PC-9 (cell line): Measurements from ENCODE around the gene NDST3. TPM values are rescaled to one million over a fixed set of nuclear protein-coding genes. Genes with fewer than 3 reads are reported as not detected.
A peak's percentile ranks its signal among the peaks of the same experiment; 100 is the strongest.

Experiments used
- BruUV-seq: library from RNA; stranded (reverse); fragments of 400-500 nt; replicated peaks from 2 replicates; lab custom pipeline; 2021; lab: Mats Ljungman, UMichigan
- CTCF ChIA-PET: fragments of 300-600 bp; sonication (Branson Sonifier 250); formaldehyde crosslinking; loops from one replicate; lab custom pipeline; 2022; ENCODE audit warnings: antibody characterized with exemption; lab: Charles Lee
- POLR2A ChIA-PET: fragments of 300-600 bp; sonication (Branson Sonifier 250); formaldehyde crosslinking; loops from one replicate; lab custom pipeline; 2022; ENCODE audit warnings: antibody characterized with exemption; ENCODE audit not compliant: unreplicated experiment; lab: Charles Lee
- DNase-seq, 2 experiments: peaks; one replicate each; pipeline versions ENCODE4 v3.0.0 to v3.0.0-alpha.2; 2015 to 2022; ENCODE audit warnings: mixed read lengths in 1 of 2
- H2AFZ ChIP-seq: fragments of 200-600 bp; sonication (generic); 2 replicates; pipeline ENCODE4 v1.8.1; 2017; ENCODE audit warnings: antibody characterized with exemption
- H3F3A ChIP-seq: fragments of 200-600 bp; sonication (generic); 2 replicates; pipeline ENCODE4 v1.8.1; 2017; ENCODE audit warnings: antibody characterized with exemption, mild to moderate bottlenecking, low read depth; ENCODE audit not compliant: insufficient read depth
- H3K27ac ChIP-seq: fragments of 200-600 bp; sonication (generic); 2 replicates; pipeline ENCODE4 v1.6.1; 2016; ENCODE audit warnings: mixed run types
- H3K27me3 ChIP-seq: fragments of 200-600 bp; sonication (generic); 2 replicates; pipeline ENCODE4 v1.6.1; 2016; ENCODE audit warnings: low read depth, mixed run types; ENCODE audit not compliant: insufficient read depth
- H3K36me3 ChIP-seq: fragments of 200-600 bp; sonication (generic); 2 replicates; pipeline ENCODE4 v1.6.1; 2016; ENCODE audit warnings: low read depth, mixed run types
- H3K4me1 ChIP-seq: fragments of 200-600 bp; sonication (generic); replicated peaks from 2 replicates; pipeline ENCODE4 v1.6.1; 2016; ENCODE audit warnings: mixed run types; ENCODE audit not compliant: insufficient read depth
- H3K4me2 ChIP-seq: fragments of 200-600 bp; sonication (generic); 2 replicates; pipeline ENCODE4 v1.6.1; 2017; ENCODE audit warnings: mixed run types
- H3K4me3 ChIP-seq: fragments of 200-600 bp; sonication (generic); 2 replicates; pipeline ENCODE4 v1.6.1; 2016; ENCODE audit warnings: mixed run types
- H3K79me2 ChIP-seq: fragments of 200-600 bp; sonication (generic); 2 replicates; pipeline ENCODE4 v1.6.1; 2017; ENCODE audit warnings: low read depth, mixed run types
- H3K9me2 ChIP-seq: fragments of 200-600 bp; sonication (generic); 2 replicates; pipeline ENCODE4 v1.8.1; 2017; ENCODE audit warnings: mild to moderate bottlenecking; ENCODE audit not compliant: insufficient read depth
- H3K9me3 ChIP-seq: fragments of 200-600 bp; sonication (generic); 2 replicates; pipeline ENCODE4 v1.8.1; 2016; ENCODE audit warnings: low read depth; ENCODE audit not compliant: insufficient read depth
- H4K20me1 ChIP-seq: fragments of 200-600 bp; sonication (generic); 2 replicates; pipeline ENCODE4 v1.8.1; 2017; ENCODE audit not compliant: insufficient read depth
- CTCF ChIP-seq: fragments of 200-600 bp; sonication (generic); conservative IDR thresholded peaks from 2 replicates; pipeline ENCODE4 v1.6.1; 2017; ENCODE audit warnings: mixed run types, antibody characterized with exemption, mild to moderate bottlenecking, moderate library complexity
- EZH2 ChIP-seq: fragments of 200-600 bp; sonication (generic); IDR thresholded peaks from 2 replicates; pipeline ENCODE4 v1.8.0; 2017; ENCODE audit warnings: antibody characterized with exemption, low read depth
- intact Hi-C: fragments of 100-400 bp; cut with micrococcal nuclease; formaldehyde crosslinking; loops from one replicate; pipeline ENCODE4 v1.10.0; 2022; ENCODE audit not compliant: unreplicated experiment
- total RNA-seq: library from RNA; stranded (reverse); gene quantifications from 2 replicates; pipeline ENCODE4 v1.2.3, GENCODE V29; 2021

NDST3 gene
- total RNA-seq, 1 experiment from 2014 or later: 0.15 TPM

- Histone ChIP-seq H3K27ac (no peak overlapping the region), H3K79me2 (no peaks in the 10 kb centered on the region), H2AFZ (no peak overlapping the region), H3F3A (no peaks in the 10 kb centered on the region), H3K4me3 (no peak overlapping the region), H3K36me3 (no peaks in the 10 kb centered on the region), H3K9me2 (no peaks in the 10 kb centered on the region), H3K4me1 (no peaks in the 10 kb centered on the region), H3K4me2 (no peak overlapping the region), H4K20me1 (no peaks in the 10 kb centered on the region), H3K27me3 (no peaks in the 10 kb centered on the region), H3K9me3 (no peaks in the 10 kb centered on the region)
- TF ChIP-seq CTCF: no peak
- TF ChIP-seq EZH2: no peak
- intact Hi-C loops: no loop called here
- POLR2A ChIA-PET: no interaction called here
- DNase-seq: no peak
- BruUV-seq: no TSS peak
- CTCF ChIA-PET: no interaction called here
These were observed 51.4 kb downstream of the NDST3 start for GRCh38 chr4:118085700-118086099.

GRCh38 chr4:118086344-118086743, 52.1 kb downstream of the NDST3 start:
- Histone ChIP-seq H4K20me1 (no peaks in the 10 kb centered on the region), H2AFZ (no peak overlapping the region), H3K4me2 (no peak overlapping the region), H3K27me3 (no peaks in the 10 kb centered on the region), H3K36me3 (no peaks in the 10 kb centered on the region), H3K9me2 (no peaks in the 10 kb centered on the region), H3K4me1 (no peaks in the 10 kb centered on the region), H3K4me3 (no peak overlapping the region), H3K27ac (no peak overlapping the region), H3K9me3 (no peaks in the 10 kb centered on the region), H3F3A (no peaks in the 10 kb centered on the region), H3K79me2 (no peaks in the 10 kb centered on the region)
- CTCF ChIA-PET: no interaction called here
- BruUV-seq: no TSS peak
- intact Hi-C loops: no loop called here
- TF ChIP-seq EZH2 (no peak), CTCF (no peak)
- POLR2A ChIA-PET: no interaction called here
- peak in 1 of 2 experiments; percentile 48 for DNase-seq

- no peak overlapping the region for H3K4me3 ChIP-seq
- CTCF ChIA-PET: no interaction called here
- no TSS peak for BruUV-seq
- DNase-seq: no peak
- no peaks in the 10 kb centered on the region for H3F3A ChIP-seq
- H4K20me1 ChIP-seq: no peaks in the 10 kb centered on the region
- no peaks in the 10 kb centered on the region for H3K27me3 ChIP-seq
- intact Hi-C loops: no loop called here
- no peak overlapping the region for H2AFZ ChIP-seq
- H3K36me3 ChIP-seq: no peaks in the 10 kb centered on the region
- no peak overlapping the region for H3K27ac ChIP-seq
- H3K79me2 ChIP-seq: no peaks in the 10 kb centered on the region
- H3K9me2 ChIP-seq: no peaks in the 10 kb centered on the region
- H3K4me1 ChIP-seq: no peaks in the 10 kb centered on the region
- H3K4me2 ChIP-seq: no peak overlapping the region
- H3K9me3 ChIP-seq: no peaks in the 10 kb centered on the region
- POLR2A ChIA-PET: no interaction called here
- TF ChIP-seq EZH2 (no peak), CTCF (no peak)
These were observed 53.1 kb downstream of the NDST3 start for GRCh38 chr4:118087366-118087765.
